Astrocyte (in vitro differentiated cells and primary cell): ENCODE measurements around the gene LSM2. TPM values are rescaled to one million over a fixed set of nuclear protein-coding genes. Genes with fewer than 3 reads are reported as not detected.

Experiments
- DNase-seq: peaks from one replicate; pipeline ENCODE4 v3.0.0-alpha.2; 2010; ENCODE audit warnings: low read depth
- FAIRE-seq: peaks from 2 replicates; lab custom pipeline; 2011; peaks lifted over from hg19 to GRCh38; lab: Jason Lieb, UNC
- H2AFZ ChIP-seq: 2 replicates; pipeline ENCODE4 v1.6.0; 2012; ENCODE audit warnings: low read depth, low read length, inconsistent platforms
- H3K27ac ChIP-seq: 2 replicates; pipeline ENCODE4 v1.5.1; 2011; ENCODE audit warnings: low read depth, low read length, inconsistent platforms
- H3K27me3 ChIP-seq: 2 replicates; pipeline ENCODE4 v1.6.0; 2011; ENCODE audit warnings: low read length, inconsistent platforms; ENCODE audit not compliant: insufficient read depth
- H3K36me3 ChIP-seq: 2 replicates; pipeline ENCODE4 v1.5.1; 2011; ENCODE audit warnings: low read length, inconsistent platforms; ENCODE audit not compliant: insufficient read depth
- H3K4me1 ChIP-seq: 2 replicates; pipeline ENCODE4 v1.5.1; 2011; ENCODE audit warnings: low read length, inconsistent platforms; ENCODE audit not compliant: insufficient read depth
- H3K4me2 ChIP-seq: 2 replicates; pipeline ENCODE4 v1.6.0; 2012; ENCODE audit warnings: low read length, inconsistent platforms
- H3K4me3 ChIP-seq: 2 replicates; pipeline ENCODE4 v1.5.1; 2011; ENCODE audit warnings: low read depth, mild to moderate bottlenecking, low read length, inconsistent platforms; ENCODE audit not compliant: insufficient read depth
- H3K79me2 ChIP-seq: 2 replicates; pipeline ENCODE4 v1.6.0; 2012; ENCODE audit warnings: mild to moderate bottlenecking, low read length, inconsistent platforms; ENCODE audit not compliant: insufficient read depth
- H3K9ac ChIP-seq: 2 replicates; pipeline ENCODE4 v1.6.0; 2012; ENCODE audit warnings: mild to moderate bottlenecking, low read length, inconsistent platforms
- H3K9me3 ChIP-seq: 2 replicates; pipeline ENCODE4 v1.5.1; 2012; ENCODE audit warnings: low read depth, mild to moderate bottlenecking, low read length, inconsistent platforms; ENCODE audit not compliant: insufficient read depth
- H4K20me1 ChIP-seq: 2 replicates; pipeline ENCODE4 v1.6.0; 2012; ENCODE audit warnings: low read length, inconsistent platforms; ENCODE audit not compliant: insufficient read depth
- H3K27ac Mint-ChIP-seq: one replicate; pipeline ENCODE4 v1.8.0; 2021; ENCODE audit warnings: mild to moderate bottlenecking, mixed read lengths; ENCODE audit not compliant: unreplicated experiment
- H3K27me3 Mint-ChIP-seq: one replicate; pipeline ENCODE4 v1.8.0; 2021; ENCODE audit warnings: low read depth, mixed read lengths; ENCODE audit not compliant: unreplicated experiment
- H3K36me3 Mint-ChIP-seq: one replicate; pipeline ENCODE4 v1.8.0; 2021; ENCODE audit warnings: low read depth, mixed read lengths; ENCODE audit not compliant: unreplicated experiment
- H3K4me1 Mint-ChIP-seq: one replicate; pipeline ENCODE4 v1.8.0; 2021; ENCODE audit warnings: low read depth, mixed read lengths; ENCODE audit not compliant: unreplicated experiment
- H3K4me3 Mint-ChIP-seq: one replicate; pipeline ENCODE4 v1.8.0; 2021; ENCODE audit warnings: mild to moderate bottlenecking, moderate library complexity, mixed read lengths; ENCODE audit not compliant: unreplicated experiment
- H3K9me3 Mint-ChIP-seq: one replicate; pipeline ENCODE4 v1.8.0; 2021; ENCODE audit warnings: mild to moderate bottlenecking, mixed read lengths; ENCODE audit not compliant: unreplicated experiment
- CTCF ChIP-seq: IDR thresholded peaks from 2 replicates; pipeline ENCODE4 v1.5.1; 2011; ENCODE audit warnings: low read depth, mild to moderate bottlenecking, inconsistent platforms, low read length, moderate library complexity; ENCODE audit not compliant: insufficient read depth
- EZH2 ChIP-seq: IDR thresholded peaks from 2 replicates; pipeline ENCODE4 v1.6.1; 2012; ENCODE audit warnings: mild to moderate bottlenecking, low read length, inconsistent platforms; ENCODE audit not compliant: insufficient read depth
- total RNA-seq: library from RNA; stranded (reverse); gene quantifications from 2 replicates; pipeline ENCODE4 v1.2.1, GENCODE V29; 2021

The LSM2 gene
- total RNA-seq, 1 donor from 2014 or later = 43.8 TPM

DNA sequence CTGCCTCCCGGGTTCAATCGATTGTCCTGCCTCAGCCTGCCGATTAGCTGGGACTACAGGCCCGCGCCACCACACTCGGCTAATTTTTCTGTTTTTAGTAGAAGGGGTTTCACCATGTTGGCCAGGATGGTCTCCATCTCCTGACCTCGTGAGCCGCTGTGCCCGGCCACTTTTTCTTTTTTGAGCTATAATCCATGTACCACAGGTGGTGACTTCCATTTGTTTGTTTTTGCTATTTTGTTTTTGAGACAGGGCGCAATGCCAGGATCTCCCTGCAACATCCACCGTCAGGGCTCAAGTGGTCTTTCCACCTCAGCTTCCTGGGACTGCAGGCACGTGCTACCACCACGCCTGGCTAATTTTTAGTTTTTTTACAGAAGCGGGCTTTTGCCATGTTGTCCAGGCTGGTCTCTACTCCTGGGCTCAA is 29.3 kb upstream of the LSM2 start:
- no peak for TF ChIP-seq EZH2
- no peak for TF ChIP-seq CTCF
- H4K20me1 ChIP-seq = peaks cover 54% of the 10 kb centered on the region
- peaks cover 36% of the 10 kb centered on the region for H3K36me3 ChIP-seq
- H3K36me3 Mint-ChIP-seq = peaks cover 36% of the 10 kb centered on the region
- FAIRE-seq (no peak), DNase-seq (no peak)
- H3K27me3 ChIP-seq = no peaks in the 10 kb centered on the region
- H3K79me2 ChIP-seq = peaks cover 59% of the 10 kb centered on the region
- peak overlapping the region; percentile 91 for H3K9ac ChIP-seq
- H3K4me3 ChIP-seq = peak overlapping the region; percentile 93
- peaks cover 30% of the 10 kb centered on the region for H3K4me1 ChIP-seq
- H3K4me3 Mint-ChIP-seq = peak overlapping the region; percentile 97
- peak overlapping the region; percentile 54 for H3K27ac ChIP-seq
- no peaks in the 10 kb centered on the region for H3K27me3 Mint-ChIP-seq
- peak overlapping the region; percentile 100 for H3K4me2 ChIP-seq
- no peaks in the 10 kb centered on the region for H3K9me3 Mint-ChIP-seq
- H3K4me1 Mint-ChIP-seq = peaks cover 15% of the 10 kb centered on the region
- H3K9me3 ChIP-seq = no peaks in the 10 kb centered on the region
- H2AFZ ChIP-seq = no peak overlapping the region
- peak overlapping the region; percentile 75 for H3K27ac Mint-ChIP-seq

GRCh38 chr6:31834367-31835250 is 27.8 kb upstream of the LSM2 start:
- Histone ChIP-seq H3K27me3 (no peaks in the 10 kb centered on the region), H3K79me2 (peaks cover 73% of the 10 kb centered on the region), H3K9ac (peak overlapping the region; percentile 91), H4K20me1 (peaks cover 45% of the 10 kb centered on the region), H3K36me3 (peaks cover 24% of the 10 kb centered on the region), H2AFZ (peak overlapping the region; percentile 77), H3K4me2 (peak overlapping the region; percentile 100), H3K9me3 (no peaks in the 10 kb centered on the region), H3K4me1 (peaks cover 34% of the 10 kb centered on the region), H3K4me3 (peak overlapping the region; percentile 93), H3K27ac (peak overlapping the region; percentile 96)
- DNase-seq (peak; percentile 57), FAIRE-seq (no peak)
- Mint-ChIP-seq H3K4me3 (peak overlapping the region; percentile 97), H3K27me3 (no peaks in the 10 kb centered on the region), H3K9me3 (no peaks in the 10 kb centered on the region), H3K4me1 (peaks cover 18% of the 10 kb centered on the region), H3K36me3 (peaks cover 29% of the 10 kb centered on the region), H3K27ac (peak overlapping the region; percentile 100)
- TF ChIP-seq EZH2 = no peak
- no peak for TF ChIP-seq CTCF
